GM18870 (cell line): ENCODE data around the gene PSMD11.

Experiments used
- ATAC-seq: cut with Tn5 transposase; IDR thresholded peaks from one replicate; pipeline ENCODE4 v1.9.1; 2021; ENCODE audit warnings: moderate library complexity; ENCODE audit not compliant: unreplicated experiment

The PSMD11 gene

DNA sequence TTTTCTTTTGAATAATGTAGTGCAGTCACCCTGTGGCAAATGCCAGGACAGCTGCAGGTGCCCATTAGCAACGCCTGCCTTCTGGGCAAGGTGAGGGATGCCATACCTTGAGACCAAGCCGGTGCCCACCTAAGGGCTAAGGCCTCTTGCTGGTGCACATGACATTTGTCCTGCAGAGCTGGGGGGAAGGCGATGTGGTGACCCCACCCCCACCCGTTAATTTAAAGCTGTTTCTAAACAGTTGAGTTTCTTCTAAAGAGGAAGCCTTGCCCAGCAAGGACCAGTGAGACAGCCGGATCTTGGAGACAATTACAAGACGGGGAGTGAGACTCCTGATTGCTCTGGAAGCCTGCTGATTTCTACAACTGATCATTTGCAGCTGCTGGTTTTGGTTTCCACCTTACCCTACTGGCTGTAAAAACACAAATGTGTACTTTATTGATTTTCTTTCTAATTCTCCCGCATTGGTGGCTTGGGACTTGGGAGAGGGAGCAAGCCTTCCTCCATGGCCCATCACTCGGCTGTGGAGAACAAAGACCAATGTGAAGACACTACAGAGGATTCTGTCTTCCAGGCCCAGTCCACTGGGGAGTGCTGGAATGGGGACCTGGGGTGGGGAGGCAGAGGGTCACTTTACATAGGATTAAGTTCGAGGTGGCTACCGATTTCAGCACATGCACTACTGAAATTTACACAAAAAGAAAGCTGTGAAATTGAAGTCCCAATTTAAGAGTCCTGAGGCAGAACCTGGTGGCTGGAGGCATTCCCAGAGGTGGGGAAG lies 45.2 kb downstream of the PSMD11 start:
- ATAC-seq = no peak

DNA sequence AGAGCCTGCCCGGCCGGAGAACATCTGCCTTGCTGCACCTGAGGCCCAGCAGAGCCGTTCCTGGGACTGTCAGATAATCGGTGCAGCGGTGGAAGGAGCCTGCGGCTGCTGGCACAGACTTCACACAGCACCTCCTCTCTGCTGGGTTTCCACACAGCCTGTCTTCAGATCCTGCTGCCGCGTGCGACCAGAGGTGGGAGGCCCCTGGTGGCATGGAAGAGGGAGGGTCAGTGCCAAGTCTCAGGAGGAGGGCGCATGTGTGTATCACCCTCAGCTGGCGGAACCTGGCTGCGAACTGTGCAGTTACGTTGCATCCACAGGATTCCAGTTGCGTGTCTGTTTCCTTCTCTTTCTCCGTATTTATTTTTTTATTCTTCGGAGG lies 45.8 kb downstream of the PSMD11 start:
- ATAC-seq = no peak

DNA sequence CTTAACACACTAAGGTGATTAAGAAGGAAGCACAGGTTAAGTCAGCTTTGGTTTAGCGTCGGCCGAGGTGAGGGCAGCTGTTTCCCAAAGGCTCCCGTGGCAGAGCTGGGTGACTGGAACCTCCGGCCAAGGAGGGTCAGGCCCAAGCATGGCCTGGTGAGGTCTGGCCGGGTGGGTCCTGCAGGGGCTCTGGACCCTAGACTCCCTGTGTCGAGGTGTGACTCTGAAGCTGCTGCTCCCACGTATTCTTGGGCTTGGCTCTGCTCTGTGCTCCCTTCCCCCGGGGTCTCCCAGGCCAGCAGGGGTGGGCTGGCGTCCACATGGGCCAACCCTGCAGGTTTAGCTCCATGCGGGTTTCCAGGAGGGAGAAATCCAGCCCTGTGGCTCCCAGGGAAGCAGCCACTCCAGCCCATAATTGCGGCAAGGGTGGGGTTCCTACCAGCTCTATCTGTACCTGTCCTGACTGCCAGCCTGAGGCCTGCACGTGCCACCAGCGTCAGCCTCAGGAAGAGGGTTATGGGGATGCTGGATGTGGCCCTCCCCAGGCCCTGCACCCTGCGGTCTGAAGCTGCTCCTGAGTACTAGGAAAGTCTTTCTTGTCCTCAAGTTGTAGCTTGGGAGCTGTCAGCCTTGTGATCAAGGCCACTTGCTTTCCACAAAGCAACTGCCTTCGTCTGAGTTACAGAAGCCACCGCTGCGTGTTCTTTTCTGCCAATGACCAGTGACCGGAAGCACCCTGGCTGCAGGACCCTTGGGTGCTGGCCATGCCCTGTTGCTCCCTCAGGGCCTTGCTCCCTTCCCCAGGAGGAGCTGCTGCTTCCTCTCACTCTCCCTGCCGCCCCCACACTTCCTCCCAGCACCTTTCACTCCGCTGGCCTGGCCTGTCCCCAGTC lies 47.3 kb downstream of the PSMD11 start:
- ATAC-seq = no peak

DNA sequence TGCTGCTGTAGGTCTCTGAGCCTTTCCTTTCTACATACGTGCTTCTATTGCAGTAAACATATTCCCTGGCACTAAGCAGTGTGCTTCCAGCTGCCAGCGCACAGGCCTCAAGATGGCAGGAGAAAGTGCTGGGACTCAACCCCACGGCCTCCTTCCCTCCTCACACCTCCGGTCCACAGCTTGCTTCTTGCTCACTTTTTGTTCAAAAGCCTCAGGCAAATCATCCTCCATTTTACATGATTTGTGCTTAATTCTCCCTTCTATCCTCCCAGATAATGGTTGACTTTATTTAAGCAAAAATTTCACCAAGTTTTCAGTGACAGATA lies 47.9 kb downstream of the PSMD11 start:
- no peak for ATAC-seq

DNA sequence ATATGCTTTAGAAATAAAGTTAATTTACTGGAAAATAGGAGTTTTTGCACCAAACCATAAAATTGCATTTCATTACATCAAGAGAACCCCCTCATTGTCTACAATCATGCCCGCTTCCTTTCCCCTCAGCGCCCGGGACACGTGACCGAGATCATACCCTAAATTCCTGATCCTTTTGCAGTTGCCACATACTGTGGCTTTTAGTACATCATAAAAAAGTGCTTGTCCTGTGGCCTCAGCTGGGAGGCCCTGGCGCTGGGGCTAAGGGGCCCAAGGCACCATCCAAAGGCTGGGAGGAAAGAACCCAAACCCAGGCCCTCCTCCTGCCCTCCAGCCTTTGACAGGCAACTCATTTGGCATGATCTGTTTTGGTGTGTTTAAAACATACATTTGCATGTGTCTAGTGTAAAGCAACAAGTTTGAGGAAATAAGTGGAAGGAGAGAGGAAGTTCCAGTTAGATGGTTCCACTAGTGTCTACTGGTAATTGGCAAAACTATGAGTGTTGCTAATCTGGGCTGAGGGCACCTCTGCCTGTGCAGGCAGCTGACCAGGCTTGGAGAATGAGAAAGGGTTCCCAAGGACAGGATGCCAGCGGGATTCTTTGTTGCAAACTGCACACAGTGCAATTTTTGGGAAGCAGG lies 48.5 kb downstream of the PSMD11 start:
- no peak for ATAC-seq

- ATAC-seq = no peak
Measured at GRCh38 chr17:32493571-32493970, 49.3 kb downstream of the PSMD11 start.

DNA sequence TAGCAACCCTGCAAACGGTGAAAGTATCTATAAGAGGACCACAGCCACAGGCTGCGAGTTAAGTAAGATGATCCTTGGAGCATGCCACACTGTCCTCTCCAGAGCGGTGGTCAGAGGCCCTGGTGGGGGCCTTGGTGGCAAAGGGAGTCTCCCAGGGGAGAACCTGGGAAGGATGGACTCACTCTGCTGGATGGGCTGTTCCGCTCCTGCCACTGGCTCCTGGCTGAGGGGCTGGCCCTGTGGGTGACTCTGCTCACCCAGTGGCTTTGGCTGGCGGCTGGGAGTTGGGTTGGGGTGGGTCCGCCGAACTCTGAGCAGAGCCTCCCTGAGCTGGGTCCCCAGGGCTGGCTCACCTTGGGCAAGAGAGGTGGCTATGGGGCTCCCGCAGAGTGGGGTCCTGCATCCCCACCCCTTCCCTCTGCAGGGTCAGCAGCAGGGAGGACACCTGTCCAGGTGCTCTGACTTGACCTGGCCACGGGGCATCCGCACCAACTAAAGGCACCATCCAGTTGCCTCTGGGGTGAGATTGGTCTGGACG lies 49.7 kb downstream of the PSMD11 start:
- no peak for ATAC-seq

GRCh38 chr17:32494621-32495358 lies 50.5 kb downstream of the PSMD11 start:
- ATAC-seq = no peak

DNA sequence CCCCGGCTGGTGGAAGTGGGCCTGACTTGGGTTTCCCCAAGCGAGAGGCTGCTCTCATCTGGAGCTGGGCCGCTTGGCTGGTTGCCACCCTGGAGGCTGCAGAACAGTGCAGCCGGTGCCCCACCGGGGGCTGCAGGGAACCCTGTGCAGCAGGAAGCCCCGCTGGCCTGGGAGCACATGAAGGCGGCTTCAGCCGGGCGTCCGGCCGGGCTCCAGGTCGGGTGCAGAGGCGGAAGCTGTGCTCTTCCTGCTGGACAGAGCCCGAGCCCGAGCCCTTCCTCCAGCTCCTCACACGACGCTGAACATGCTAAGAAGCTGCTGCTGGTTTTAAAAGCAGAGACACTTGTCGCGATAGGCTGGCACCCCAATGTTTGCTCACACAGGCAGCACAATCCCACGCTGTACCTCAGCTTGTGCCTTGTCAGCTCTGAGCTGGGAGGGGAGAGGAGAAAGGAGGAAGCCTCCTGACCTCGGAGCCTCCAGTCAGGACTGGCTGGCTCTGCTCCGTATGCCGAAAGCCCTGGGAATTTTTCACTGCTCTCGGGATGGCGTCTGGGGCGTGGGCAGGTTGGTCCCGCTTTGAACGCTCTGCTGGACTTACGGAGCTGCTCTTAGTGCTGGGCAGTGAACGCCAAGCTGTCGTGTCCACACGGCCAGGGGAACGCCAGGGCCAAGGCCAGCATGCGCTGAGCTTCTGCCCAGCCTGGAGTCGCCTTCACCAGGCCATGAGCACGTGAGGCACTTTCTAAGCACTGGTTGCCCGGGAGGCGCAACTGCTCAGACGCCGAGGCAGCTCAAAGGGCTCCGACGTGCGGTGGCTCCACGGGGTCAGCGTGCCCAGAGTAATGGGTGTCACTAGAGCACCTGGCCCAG lies 51.3 kb downstream of the PSMD11 start:
- no peak for ATAC-seq

DNA sequence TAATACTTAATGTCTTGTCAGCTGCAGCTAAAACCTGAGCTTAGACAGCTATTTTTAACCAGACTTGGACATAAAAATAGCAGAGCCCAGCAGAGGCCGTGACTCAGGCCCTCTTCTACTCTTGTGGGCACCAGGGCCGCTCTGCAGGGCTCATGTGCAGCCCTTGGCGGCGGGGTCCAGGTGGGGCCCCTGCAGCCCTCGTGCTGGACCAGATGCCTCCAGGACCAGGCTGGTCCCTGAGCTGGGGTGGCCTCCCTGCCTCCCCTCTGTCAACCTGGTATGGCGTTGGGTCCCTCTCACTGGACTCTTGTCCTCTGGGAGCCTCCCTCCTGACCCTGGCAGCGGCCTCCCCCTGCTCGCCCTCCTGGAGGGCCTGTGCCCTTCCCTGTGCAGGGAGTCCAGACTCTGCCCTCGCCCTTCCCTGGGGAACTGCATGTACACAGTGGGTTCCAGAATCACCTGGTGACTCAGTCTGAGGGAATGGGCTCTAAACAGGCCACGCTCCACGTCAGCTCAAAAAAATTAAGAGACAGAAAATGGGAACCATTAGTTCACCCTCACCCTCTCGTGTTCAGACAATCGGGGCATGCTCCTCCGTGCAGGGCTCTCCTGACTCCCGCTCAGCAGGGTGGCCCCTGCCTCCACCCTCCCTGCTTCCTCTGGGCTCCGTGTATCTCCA lies 52.2 kb downstream of the PSMD11 start:
- ATAC-seq = no peak

DNA sequence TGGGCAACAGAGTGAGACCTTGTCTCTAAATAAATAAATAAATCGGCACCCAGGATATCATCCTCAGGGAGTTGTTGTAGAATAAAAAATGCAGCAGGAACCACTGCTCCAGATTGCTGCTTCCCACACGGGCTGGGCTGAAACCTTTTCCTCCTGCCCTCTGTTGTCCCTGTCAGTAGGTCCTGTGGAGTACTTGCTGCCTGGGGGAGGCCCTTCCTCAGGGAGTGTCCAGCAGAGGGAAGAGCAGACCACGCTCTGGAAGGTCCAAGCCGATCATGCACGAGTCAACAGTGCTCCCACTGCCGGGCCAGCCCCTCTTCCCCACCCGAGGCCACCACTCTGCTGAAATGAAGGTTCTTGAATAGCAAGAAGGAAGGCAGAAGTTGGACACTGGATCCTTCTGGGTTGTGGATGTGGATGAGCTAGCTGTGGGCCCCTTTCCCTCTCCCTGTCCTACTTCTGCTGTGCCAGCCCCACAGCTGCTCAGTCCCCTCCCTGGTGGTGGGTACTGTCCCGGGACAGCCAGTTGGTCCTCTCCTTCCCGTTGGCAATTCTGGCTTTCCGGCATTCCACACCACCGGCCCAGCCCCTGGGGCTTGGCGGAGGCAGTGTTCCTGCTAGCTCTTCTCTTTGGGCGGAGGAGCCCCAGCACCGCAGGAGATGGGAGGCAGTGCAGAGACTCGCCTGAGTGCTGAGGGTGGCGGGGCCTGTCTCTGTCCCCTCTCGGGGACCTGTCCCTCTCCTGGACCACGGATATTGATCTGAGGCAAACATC lies 53.3 kb downstream of the PSMD11 start:
- ATAC-seq = no peak

GRCh38 chr17:32498391-32498790 lies 54.1 kb downstream of the PSMD11 start:
- no peak for ATAC-seq

DNA sequence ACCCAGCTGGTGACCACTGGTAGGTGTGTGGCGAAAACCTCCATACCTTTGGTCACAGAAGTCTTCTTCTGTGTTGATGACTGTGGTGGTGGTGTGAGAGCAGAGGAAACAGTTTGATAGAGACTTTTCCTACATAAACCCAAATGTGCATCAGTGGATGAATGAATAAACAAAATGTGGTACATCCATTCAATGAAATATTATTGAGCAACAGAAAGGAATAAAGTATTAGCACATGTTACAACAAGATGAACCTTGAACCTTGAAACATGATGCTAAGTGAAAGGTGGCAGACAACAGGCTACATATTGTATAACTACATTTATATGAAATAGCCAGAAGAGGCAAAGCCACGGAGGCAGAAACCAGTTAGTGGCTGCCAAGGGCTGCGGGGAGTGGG lies 57.7 kb downstream of the PSMD11 start:
- ATAC-seq = no peak

- no peak for ATAC-seq
Measured at GRCh38 chr17:32502710-32503109, 58.4 kb downstream of the PSMD11 start.

GRCh38 chr17:32503251-32504165 lies 59.2 kb downstream of the PSMD11 start:
- ATAC-seq = peak; percentile 88

DNA sequence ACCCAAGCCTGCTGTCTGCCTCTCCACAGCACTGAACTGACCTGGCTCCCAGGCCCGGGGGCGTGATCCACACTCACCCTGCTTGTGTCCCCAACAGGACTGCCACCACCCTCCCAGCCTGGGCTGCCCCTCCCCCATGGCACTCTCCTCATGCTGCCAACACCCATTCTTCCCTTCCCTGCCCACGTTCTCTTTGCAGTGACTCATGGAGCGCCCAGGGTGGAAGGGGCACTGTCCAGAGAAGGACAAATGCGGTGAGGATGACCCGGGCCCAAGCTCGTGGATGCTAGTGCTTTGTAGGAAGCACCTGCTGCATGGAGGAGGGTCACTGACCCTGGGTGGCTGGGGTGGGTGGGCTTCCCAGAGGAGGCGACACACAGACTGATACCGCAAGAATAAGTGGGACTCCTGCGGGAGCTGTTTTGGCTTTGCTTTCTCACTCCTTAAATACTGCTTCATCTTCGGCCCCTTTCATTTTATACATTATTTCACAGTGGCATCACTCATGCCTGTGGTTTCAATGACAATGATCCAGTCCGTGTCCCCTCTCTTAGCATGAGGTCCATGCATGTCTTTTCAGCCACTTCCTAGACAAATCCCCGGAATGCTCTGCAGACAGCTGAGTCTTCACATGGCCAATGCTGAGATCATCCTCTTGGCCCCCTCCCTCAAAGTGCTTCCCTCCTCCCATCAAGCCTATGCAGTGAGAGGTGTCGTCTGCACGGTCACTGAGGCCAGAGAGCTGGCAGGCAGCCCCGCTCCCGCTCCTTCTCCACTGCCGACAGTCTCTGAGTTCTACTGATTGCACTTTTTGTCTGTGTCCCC lies 60.1 kb downstream of the PSMD11 start:
- no peak for ATAC-seq

GRCh38 chr17:32508926-32509325 lies 64.6 kb downstream of the PSMD11 start:
- no peak for ATAC-seq
